Measurements from ENCODE around the gene NPDC1.
"Not testable (repeated sequence)": the region's sequence is repeated elsewhere in the genome, so short reads cannot be mapped to it uniquely, and the experiment has no call there.

- TF ChIP-seq CTCF (conservative IDR thresholded peaks at IDR 0.05); ZFX (IDR thresholded peaks at IDR 0.05): not testable (repeated sequence)
Measured at GRCh38 chr9:137062798-137063197, 16.8 kb upstream of the NPDC1 start.

Data from C4-2B (cell line).